ENCODE measurements around the gene PAQR7. TPM values are rescaled to one million over a fixed set of nuclear protein-coding genes. Genes with fewer than 3 reads are reported as not detected.

Gene PAQR7
- total RNA-seq, 1 experiment from 2014 or later: 6.7 TPM

GRCh38 chr1:25831569-25832196, 43.8 kb downstream of the PAQR7 start:
- Mint-ChIP-seq H3K27ac (peak overlapping the region; percentile 68; the same call in 1 of the 2 replicates), H3K27me3 (ENCODE audit: low read depth) (no peaks in the 10 kb centered on the region), H3K36me3 (peaks cover 75% of the 10 kb centered on the region), H3K4me3 (no peak overlapping the region), H3K9me3 (no peaks in the 10 kb centered on the region), H3K4me1 (no peaks in the 10 kb centered on the region)
- CTCF ChIA-PET: interaction anchor here (1.0 to 1.2 kb wide), 2 partner anchors 12 to 205 kb away, joined by 3 to 4 read pairs; partner anchors contain the start of gene MTFR1L
- ATAC-seq (no peak), DNase-seq (ENCODE audit: low spot score) (no peak)
- TF ChIP-seq TEAD1 (CRISPR knock-in tag; IDR thresholded peaks at IDR 0.05) (no peak), PRDM15 (CRISPR knock-in tag; IDR thresholded peaks at IDR 0.05) (no peak), GTF2I (CRISPR knock-in tag; conservative IDR thresholded peaks at IDR 0.05) (no peak), AR (CRISPR knock-in tag; IDR thresholded peaks at IDR 0.05) (no peak), MXD4 (CRISPR knock-in tag; IDR thresholded peaks at IDR 0.05; ENCODE audit: borderline replicate concordance) (no peak), ZNF317 (CRISPR knock-in tag; IDR thresholded peaks at IDR 0.05; ENCODE audit: borderline replicate concordance, low read depth) (no peak), MAX (CRISPR knock-in tag; IDR thresholded peaks at IDR 0.05) (no peak), ZNF671 (CRISPR knock-in tag; IDR thresholded peaks at IDR 0.05) (no peak), CTCF (IDR thresholded peaks at IDR 0.05) (no peak), ZNF512 (CRISPR knock-in tag; IDR thresholded peaks at IDR 0.05; ENCODE audit: borderline replicate concordance) (no peak), IRF2 (CRISPR knock-in tag; IDR thresholded peaks at IDR 0.05; ENCODE audit: borderline replicate concordance, low read depth) (no peak), SMAD4 (CRISPR knock-in tag; IDR thresholded peaks at IDR 0.05) (no peak), ZNF281 (CRISPR knock-in tag; IDR thresholded peaks at IDR 0.05) (no peak), PRRX2 (CRISPR knock-in tag; IDR thresholded peaks at IDR 0.05) (no peak), ATF3 (CRISPR knock-in tag; conservative IDR thresholded peaks at IDR 0.05) (no peak), EMX1 (CRISPR knock-in tag; IDR thresholded peaks at IDR 0.05) (no peak), GABPB1 (CRISPR knock-in tag; IDR thresholded peaks at IDR 0.05) (no peak)
- POLR2A ChIA-PET: no interaction called here

Data from WTC11 (cell line).